SHP77 (cell line): ENCODE results near the gene ULBP3.
"Not testable (repeated sequence)": the region's sequence is repeated elsewhere in the genome, so short reads cannot be mapped to it uniquely, and the experiment has no call there.

Source experiments
- DNase-seq, 2 experiments: peaks; one replicate each; lab custom pipeline; 2025; lab: John Stamatoyannopoulos, UW

The ULBP3 gene

DNA sequence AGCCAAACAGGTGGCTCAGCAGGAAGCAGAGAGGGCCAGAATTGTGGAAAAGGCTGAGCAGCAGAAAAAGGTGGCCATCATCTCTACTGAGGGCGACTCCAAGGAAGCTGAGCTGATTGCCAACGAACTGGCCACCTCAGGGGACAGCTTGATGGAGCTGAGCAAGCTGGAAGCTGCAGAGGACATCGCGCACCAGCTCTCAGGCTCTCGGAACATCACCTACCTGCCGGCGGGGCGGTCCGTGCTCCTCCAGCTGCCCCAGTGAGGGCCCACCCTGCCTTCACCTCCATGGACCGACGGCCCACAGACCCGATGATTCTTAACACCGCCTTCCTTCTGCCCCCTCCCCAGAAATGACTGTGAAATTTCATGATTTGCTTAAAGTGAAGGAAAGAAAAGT is 25.8 kb downstream of the ULBP3 start:
- no peak for DNase-seq

GRCh38 chr6:150038202-150039062 is 30.5 kb downstream of the ULBP3 start:
- DNase-seq = no peak

DNA sequence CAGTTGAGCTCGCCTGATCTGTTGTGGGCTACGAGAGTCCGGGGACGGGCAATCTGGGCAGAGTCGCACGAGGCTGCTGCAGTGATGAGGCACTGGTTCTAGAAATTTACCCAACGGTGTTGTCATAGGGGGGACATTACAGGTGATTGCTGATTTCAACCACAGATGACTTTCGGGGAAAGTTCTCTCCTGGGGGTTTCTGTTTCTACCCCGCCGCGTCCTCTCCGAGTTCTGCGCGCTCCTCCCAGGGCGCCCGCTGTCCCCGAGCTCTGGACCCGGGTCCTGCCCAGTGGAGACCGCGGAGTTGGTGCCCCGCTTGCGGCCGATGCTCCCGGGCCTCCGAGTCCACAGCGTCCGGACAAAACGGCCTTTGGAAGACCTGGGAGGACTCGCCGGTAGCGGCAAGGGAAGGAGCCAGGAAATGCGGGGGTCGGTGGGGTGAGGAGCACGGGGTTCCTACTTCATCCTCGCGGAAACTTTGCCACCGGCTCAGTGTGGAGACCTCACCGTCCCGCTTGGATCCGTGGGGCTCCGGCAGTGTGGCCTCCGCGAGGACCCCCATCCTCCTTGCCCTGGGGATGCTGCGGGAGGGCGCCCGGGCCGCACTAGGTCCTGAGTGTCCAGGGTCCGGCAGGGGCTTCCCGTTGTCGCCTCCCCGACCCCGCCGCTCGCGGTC is 31.3 kb downstream of the ULBP3 start:
- no peak for DNase-seq

GRCh38 chr6:150036081-150036480 is 32.8 kb downstream of the ULBP3 start:
- no peak for DNase-seq

DNA sequence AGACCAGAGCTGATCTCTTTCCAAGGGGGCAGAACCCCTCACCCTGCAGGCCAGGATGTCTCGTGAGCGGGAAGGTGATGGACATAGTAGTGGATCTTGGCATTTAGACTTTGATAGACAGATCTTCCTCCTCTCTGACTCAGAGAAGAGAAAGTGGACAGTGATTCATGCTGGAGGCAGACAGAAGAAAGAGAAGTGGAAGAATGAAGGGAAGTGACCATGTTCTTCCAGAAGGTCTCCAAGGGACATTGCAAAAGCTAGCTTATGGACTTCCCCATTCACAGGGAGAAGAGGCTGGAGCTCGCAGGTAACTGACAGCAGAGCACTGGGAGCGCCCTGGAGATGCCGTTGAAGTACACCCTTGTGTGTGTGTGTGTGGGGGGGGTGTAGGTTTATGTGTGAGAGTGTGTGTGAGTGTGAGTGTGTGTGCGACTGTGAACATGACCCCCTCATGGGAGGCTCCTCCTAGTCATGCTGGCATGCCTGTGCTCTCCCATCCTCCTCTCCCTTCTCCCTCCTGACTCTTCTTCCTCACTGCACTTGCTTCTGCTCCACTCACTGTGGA is 35.6 kb downstream of the ULBP3 start:
- DNase-seq = no peak

- no peak for DNase-seq
Observed at GRCh38 chr6:150032598-150032997, 36.3 kb downstream of the ULBP3 start.

DNA sequence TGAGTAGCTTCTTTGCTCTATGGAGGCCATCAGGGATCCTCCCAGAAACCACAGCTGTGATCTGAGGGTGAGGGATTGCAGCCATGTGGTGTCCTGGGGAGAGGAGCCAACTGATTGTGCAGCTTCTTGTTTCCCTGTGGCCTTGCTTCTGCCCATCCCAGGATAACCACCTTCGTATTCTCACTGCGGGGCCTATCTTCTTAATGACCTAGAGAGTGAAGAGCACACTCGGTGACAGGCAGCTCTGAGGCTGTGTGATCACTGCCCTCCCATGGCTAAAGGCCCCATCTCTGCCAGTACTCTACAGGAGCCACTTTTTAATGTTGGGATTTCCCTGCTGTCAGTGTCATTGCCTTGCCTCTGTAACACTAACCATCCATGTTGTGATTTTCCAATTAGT is 38.3 kb downstream of the ULBP3 start:
- DNase-seq = no peak

GRCh38 chr6:150029749-150030148 is 39.2 kb downstream of the ULBP3 start:
- no peak for DNase-seq

DNA sequence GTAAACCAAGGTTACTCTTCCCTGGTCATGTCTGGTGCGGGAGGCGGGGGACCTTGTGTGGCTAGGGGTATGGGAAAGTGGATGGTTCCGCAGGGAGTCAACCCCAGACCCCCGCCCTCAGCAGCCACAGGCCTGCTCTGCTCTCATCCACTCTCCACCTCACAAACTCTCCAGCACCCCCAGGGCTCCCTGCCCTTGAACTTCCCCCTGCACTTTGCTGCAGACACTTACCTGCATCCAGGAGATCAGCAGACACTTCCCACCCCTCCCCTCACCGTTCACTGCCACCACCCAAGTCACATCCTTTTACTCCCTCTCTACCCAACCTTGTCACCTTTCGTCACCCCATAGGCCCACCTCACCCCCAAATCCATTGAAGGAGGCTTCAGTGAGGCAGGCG is 39.6 kb downstream of the ULBP3 start:
- DNase-seq = no peak

GRCh38 chr6:150028799-150029198 is 40.1 kb downstream of the ULBP3 start:
- DNase-seq = no peak

DNA sequence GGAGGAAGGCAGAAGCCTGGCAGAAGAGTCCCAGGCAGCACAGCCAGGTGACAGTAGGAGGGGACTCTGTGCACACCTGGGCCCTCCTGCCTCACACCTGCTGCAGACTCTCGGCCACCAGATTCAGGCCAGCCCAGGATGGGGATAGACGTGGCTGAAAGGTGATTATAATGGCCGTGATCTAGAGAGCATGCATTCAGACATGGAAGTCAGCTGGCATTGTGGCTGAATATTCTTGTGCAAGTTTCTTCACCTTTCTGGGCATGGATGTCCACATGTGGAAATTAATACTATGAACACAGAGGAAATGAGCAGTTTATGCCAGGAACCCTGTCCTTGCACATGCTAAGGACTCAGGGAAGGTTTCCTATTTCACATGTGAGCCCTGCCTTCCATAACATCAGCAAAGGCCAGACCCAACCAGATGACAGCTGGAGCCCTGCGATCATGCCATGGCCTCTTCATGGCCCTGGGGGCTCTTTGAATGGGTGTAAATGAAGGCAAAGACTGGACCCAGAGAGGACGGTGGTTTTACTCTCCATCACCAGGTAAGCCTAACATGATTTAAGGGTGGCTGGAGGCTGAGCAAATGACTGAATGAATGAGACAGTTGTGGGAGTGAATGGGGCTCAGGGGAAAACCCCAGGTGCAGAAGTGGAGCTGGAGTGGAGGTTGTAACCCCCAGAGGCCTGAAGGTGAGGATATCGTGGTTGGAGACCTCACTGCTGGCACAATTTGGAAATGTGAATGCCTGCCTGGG is 40.9 kb downstream of the ULBP3 start:
- DNase-seq = no peak

DNA sequence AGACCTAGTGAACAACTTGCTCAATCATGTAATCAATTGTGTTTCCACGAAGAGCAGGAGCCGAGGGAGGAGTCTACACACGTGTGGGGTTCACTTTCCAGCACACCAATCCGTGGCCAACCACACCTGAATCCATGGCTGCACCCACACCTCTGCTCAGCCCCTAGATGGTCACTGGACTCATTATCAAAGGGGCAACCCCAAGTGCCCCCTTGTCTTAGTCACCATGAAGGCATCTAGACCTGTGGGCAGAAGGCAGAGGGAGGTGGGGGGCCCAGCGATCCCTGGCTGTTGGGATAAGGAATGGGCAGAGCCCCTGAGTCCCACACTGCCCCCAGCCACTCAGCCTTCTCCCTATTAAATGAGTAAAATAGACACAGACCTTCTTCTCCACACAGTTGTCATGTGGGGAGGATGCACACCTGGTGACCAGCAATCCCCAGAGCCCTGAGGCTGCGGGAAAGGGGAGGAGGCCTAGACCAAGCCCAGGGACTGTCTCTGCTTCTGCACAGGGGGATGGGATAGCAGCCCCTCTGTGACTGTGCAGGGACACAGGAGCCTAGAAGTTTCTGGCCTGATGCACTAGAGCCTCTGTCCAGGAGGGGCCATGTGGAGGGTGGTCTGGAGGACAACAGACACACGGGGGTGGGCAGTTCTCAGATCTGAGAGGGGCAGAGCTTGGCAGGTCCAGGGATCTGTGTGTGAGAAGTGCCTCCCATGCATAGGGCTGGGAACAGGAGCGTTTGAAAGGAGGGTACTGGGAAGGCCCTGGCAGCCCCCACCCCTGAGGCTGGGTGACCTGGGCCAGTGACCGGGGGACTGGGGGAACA is 41.7 kb downstream of the ULBP3 start:
- DNase-seq = no peak

DNA sequence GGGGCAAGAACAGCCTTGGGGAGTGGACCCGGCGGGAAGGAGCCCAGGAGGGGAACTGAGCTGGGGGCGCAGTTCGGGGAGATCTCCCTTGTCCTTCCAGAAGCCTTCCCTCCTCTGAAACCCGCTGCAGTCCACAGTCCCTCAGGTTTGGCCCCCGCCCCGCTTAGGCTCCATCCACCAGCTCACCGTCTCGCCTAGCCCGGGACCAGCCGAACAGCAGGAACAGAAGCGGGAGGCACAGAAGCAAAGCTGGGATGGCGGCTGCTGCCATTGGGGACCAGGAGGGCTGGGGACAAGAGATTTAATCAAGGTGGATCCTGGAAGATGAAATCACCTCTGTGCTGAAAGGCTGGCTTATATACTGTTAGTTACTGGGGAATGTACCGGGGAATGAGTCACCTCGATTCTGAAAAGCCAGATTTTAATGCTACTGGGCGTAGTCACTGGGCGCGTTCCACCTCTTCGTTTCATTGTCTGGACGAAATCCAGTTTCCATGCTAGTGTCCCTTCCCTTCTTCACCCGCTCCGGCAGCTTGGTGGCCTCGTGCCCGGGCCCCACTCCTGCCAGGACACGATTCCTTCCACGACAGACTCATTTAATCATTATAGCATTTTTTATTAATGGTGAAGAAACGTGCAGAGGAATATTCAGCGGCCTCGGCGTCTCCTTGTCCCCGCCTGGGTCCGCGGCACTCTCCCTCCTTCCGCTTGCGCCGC is 43.6 kb downstream of the ULBP3 start, which contains the start of gene RAET1L:
RAET1L (minus strand) TSS at position 332 of the 717 bp plus-strand sequence; CDS start at position 271, 61 bp downstream.
- DNase-seq = no peak

GRCh38 chr6:150024646-150025155 is 44.2 kb downstream of the ULBP3 start:
- DNase-seq = no peak

GRCh38 chr6:150024021-150024420 is 44.9 kb downstream of the ULBP3 start:
- not testable (repeated sequence) for DNase-seq

GRCh38 chr6:150021870-150022269 is 47.1 kb downstream of the ULBP3 start:
- not testable (repeated sequence) for DNase-seq

- DNase-seq = no peak
Observed at GRCh38 chr6:150018846-150019580, 49.9 kb downstream of the ULBP3 start.

DNA sequence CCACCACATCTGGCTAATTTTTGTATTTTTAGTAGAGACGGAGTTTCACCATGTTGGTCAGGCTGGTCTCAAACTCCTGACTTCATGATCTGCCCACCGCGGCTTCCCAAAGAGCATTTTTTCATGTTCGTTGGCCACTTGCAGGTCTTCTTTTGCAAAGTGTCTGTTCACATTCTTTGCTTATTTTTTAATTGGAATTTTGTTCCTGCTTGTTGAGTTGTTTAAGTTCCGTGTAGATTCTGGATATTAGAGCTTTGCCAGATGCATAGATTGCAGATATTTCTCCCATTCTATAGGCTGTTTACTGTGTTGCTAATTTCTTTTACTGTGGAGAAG is 51.8 kb downstream of the ULBP3 start:
- DNase-seq = not testable (repeated sequence)

- DNase-seq = peak; percentile 52 to 61
Observed at GRCh38 chr6:150016324-150017185, 52.4 kb downstream of the ULBP3 start.
